GM19025 (cell line): ENCODE measurements around the gene TSEN54.

Experiments used
- ATAC-seq: cut with Tn5 transposase; IDR thresholded peaks from one replicate; pipeline ENCODE4 v1.9.1; 2021; ENCODE audit warnings: mild to moderate bottlenecking, low read depth, moderate library complexity; ENCODE audit not compliant: unreplicated experiment

TSEN54 gene

GRCh38 chr17:75558666-75559530, 42.6 kb downstream of the TSEN54 start:
- ATAC-seq: no peak

- no peak for ATAC-seq
These were observed 43.7 kb downstream of the TSEN54 start for GRCh38 chr17:75559958-75560533.

DNA sequence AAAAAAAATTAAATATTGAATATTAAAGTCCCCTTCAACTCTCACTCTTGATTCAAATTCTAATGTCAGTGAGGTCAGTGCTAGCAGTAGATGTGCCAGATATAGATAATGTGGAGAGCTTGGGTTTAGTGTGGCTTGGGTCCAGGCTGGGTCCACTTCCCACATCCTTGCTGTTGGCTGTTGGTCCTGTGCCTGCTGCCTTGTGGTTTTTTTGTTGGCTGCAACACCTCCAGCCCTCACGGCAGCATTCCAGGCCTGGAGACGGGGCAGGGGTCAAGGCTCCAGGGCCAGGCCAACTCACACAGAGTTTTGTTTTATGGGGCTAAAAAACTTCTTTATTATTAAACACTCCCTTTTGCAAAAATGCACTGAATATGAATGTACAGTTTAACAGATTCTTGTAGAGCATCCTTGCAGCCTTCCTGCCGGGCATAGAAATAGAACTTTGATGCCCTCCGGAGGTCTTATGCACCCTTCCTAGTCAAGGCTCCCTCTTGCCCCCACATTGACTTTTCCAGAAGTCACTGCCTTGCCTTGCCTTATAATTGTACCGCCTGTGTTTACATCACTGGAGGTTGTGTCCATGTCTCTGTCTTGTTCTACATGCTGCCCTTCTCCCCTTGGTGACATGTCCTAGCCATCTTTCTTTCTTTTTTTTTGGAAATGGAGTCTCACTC, 45.7 kb downstream of the TSEN54 start:
- no peak for ATAC-seq

DNA sequence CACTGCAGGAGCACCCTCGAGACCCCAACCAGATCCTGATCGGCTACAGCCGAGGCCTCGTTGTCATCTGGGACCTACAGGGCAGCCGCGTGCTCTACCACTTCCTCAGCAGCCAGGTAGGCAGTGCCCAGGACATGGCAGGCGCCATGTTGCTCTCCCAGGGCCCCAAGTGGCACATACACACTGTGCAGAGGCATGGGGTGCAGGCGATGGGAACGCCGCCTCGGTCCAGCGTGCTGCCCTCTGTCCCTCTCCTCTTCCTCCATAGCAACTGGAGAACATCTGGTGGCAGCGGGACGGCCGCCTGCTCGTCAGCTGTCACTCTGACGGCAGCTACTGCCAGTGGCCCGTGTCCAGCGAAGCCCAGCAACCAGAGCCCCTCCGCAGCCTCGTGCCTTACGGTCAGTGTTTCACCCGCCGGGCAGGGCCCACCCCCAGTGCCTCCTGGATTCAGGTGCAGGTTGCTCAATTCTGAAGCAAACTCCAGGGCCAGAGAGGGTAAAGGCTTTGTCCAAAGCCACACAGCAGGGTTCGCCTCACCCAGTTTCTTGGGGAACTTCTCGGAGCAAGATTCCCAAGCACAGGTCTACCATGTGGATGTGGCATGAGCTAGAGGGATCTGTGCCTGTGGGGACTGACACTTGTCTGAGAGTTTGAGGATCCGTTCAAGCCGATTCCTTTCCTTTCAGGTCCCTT, 46.9 kb downstream of the TSEN54 start:
- no peak for ATAC-seq

DNA sequence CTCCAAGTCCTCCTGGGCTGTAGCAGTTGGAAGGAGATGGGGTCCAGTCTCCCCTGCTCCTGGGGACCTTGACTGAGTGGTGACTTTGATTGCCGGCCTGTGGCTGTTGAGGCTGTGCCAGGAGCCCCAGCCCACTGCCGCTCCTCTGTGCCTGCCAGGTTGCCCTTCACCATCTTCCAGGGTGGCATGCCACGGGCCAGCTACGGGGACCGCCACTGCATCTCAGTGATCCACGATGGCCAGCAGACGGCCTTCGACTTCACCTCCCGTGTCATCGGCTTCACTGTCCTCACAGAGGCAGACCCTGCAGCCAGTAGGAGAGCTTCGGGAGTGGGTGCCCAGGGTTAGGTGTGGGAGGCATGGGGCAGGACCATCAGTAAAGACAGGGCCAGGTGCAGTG, 47.9 kb downstream of the TSEN54 start:
- ATAC-seq: no peak

- ATAC-seq: no peak
These were observed 48.7 kb downstream of the TSEN54 start for GRCh38 chr17:75565066-75565465.

GRCh38 chr17:75565618-75566017, 49.3 kb downstream of the TSEN54 start:
- no peak for ATAC-seq

GRCh38 chr17:75566416-75566815, 50.1 kb downstream of the TSEN54 start:
- ATAC-seq: no peak

DNA sequence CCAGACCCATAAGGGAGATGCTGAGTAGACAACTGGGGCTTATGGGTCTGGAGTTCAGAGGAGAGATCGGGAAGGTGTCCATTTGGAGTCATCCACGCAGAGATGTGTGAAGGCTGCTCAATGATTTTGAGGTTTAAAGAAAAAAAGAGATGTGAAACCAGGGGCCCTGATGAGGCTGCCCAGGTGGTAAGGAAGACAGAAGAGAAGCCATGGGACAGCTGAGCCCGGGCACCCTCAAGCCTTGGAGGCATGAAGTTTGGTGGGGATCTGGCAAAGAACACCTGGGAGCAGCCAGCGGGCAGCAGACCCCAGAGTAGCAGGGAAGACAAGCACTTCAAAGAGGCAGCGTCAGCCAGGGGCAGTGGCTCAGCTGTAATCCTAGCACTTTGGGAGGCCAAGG, 50.5 kb downstream of the TSEN54 start:
- no peak for ATAC-seq

DNA sequence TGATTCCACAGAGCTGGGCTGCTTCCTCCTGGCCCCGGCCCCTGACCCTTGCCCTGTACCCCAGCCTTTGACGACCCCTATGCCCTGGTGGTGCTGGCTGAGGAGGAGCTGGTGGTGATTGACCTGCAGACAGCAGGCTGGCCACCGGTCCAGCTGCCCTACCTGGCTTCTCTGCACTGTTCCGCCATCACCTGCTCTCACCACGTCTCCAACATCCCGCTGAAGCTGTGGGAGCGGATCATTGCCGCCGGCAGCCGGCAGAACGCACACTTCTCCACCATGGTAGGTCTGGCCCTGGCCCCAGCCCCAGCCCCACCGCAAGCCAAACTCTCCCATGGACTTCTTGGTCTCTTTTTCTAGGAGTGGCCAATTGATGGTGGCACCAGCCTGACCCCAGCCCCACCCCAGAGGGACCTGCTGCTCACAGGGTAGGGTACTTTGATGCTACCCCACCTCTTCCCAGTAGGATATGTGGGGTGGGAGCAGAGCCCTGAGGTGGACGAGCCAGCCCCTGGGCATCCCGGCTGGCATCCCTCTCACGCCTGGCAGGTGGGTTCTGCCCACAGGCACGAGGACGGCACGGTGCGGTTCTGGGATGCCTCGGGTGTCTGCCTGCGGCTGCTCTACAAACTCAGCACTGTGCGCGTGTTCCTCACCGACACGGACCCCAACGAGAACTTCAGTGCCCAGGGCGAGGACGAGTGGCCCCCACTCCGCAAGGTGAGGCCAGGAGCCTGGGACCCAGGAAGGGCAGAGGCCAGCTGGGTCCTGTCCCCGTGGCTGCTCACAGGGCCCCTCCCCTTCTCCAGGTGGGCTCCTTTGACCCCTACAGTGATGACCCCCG, 52.3 kb downstream of the TSEN54 start:
- ATAC-seq: no peak

DNA sequence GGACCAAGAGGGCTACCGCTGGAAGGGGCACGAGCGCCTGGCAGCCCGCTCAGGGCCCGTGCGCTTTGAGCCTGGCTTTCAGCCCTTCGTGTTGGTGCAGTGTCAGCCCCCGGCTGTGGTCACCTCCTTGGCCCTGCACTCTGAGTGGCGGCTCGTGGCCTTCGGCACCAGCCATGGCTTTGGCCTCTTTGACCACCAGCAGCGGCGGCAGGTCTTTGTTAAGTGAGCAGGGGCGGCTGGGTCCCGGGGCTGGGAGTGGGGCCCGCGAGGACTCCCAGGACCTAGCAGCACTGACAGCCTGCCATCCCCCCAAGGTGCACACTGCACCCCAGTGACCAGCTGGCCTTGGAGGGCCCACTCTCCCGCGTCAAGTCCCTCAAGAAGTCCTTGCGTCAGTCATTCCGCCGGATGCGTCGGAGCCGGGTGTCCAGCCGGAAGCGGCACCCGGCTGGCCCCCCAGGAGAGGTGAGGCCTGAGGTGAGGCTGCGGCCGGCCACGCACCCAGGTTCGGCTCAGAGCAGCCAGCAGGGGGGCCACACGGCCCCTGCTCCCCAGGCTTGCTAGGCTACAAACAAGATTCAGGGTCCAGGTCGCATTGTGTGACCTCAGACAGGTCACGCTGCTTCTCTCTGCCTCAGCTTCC, 53.8 kb downstream of the TSEN54 start:
- ATAC-seq: no peak

DNA sequence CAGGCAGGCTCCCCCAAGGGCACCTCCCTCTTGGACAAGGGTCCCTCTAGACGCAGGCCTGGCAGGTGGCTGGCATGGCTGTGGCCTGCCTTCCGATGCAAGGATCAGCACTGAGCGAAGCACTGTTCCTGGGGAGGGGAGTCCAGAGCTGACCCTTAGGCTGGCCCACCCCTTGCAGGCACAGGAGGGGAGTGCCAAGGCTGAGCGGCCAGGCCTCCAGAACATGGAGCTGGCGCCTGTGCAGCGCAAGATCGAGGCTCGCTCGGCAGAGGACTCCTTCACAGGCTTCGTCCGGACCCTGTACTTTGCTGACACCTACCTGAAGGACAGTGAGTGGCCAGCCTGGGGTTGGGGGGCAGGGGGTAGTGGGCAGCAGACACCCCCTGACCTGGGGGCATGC, 54.4 kb downstream of the TSEN54 start:
- ATAC-seq: no peak

DNA sequence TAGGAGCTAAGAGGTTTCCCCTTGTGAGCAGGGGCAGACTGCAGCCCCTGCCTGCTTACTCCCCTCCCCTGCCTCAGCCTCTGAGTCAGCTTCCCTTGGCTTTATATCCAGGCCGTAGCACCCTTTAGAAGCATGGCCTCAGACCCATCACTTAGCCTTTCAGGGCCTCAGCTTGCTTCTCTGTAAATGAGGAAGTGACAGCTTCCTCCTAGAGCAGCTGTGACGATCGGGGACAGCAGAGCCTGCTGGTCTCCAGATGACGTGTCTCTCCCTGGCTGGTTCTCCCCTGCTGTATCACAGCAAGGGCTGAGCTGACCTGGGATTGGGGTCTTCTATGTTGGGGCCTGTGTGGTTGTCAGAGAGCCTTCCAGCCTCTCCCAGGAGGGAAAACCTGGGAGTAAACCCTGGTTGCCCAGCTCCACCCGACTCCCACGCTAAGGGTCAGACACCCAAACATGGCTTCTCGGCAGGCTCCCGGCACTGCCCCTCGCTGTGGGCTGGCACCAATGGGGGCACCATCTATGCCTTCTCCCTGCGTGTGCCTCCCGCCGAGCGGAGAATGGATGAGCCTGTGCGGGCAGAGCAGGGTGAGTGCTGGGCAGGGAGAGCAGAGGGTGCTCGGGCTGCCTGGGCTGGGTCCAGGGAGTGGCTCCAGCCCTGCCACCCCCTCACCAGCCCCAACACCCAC, 55.0 kb downstream of the TSEN54 start:
- no peak for ATAC-seq

GRCh38 chr17:75571885-75572215, 55.5 kb downstream of the TSEN54 start:
- no peak for ATAC-seq

DNA sequence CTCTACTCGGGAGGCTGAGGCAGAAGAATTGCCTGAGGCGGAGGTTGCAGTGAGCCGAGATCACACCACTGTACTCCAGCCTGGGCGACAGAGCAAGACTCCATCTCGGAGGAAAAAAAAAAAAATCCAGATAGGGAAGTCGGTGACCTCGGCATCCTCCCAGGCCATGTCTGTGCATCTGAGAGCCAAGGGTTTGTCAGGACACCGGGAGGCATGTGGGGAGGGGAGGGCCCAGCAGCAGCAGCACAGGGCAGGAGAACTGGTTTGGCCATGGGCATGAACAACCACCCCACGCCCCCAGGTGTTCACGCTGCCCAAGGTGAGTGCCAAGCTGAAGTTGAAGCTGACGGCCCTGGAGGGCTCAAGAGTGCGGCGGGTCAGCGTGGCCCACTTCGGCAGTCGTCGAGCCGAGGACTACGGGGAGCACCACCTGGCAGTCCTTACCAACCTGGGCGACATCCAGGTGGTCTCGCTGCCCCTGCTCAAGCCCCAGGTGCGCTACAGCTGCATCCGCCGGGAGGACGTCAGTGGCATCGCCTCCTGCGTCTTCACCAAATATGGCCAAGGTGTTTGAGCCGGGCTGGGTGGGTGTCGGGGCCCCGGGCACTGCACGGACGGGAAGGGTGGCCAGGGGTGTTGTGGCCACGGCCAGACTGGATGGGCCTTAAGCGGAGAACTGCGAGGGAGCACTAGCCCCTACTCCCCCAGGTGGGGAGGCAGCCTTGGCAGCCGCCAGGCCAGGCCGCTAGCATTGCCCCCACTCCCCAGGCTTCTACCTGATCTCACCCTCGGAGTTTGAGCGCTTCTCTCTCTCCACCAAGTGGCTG, 56.6 kb downstream of the TSEN54 start:
- ATAC-seq: no peak

- no peak for ATAC-seq
These were observed 57.2 kb downstream of the TSEN54 start for GRCh38 chr17:75573540-75573957.

DNA sequence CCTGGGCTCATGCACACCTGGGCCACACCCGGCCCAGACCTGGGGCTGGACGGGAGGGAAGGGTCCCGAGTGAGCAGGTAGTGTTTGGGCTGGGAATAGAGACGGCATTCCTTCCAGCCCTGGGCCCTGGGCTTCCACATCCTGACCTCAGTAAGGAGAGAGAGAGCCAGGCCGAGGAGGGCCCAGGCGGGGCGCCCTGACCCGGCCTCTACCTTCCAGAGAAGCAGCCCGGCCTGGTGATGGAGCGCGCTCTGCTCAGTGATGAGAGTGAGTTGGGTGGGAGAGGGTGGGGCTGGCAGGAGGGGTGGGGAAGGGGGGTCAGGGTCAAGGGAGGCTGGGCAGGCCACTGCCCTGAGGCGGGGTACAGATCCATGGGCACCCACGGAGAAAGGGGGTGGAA, 57.7 kb downstream of the TSEN54 start:
- no peak for ATAC-seq
